Measurements from ENCODE around the gene ANO1. TPM values are rescaled to one million over a fixed set of nuclear protein-coding genes. Genes with fewer than 3 reads are reported as not detected.

ANO1 gene
- total and polyA plus RNA-seq, 2 of the 8 experiments (the other 6 are each of a cell fraction or from before 2014, with no cell fraction given): 4.7 to 5.0 TPM

- Histone ChIP-seq H3K27me3 (replicated peaks in 1 of 4; ENCODE audit: control insufficient read depth in 3 of 4, extremely low read depth in 1 of 4, insufficient read depth in 3 of 4, low read length in 3 of 4) (no peaks in the 10 kb centered on the region; a peak in 1 of 7 replicates), H3K23ac (ENCODE audit: insufficient read length) (no peak overlapping the region), H3K14ac (ENCODE audit: insufficient read length) (no peak overlapping the region), H2AK5ac (ENCODE audit: low read depth, low read length) (no peak overlapping the region), H3K23me2 (ENCODE audit: low read depth, low read length) (no peaks in the 10 kb centered on the region), H4K5ac (ENCODE audit: insufficient read length, low read depth, low read length) (no peak overlapping the region), H2BK20ac (ENCODE audit: low read length) (no peak overlapping the region), H3K18ac (ENCODE audit: extremely low read depth, low read length) (no peak overlapping the region), H3K4me1 (replicated peaks in 1 of 4; ENCODE audit: control insufficient read depth in 3 of 4, insufficient read depth in 4 of 4, low read length in 3 of 4) (peaks cover 0 to 2% (median 0%) of the 10 kb centered on the region in 4 experiments; a peak in 2 of 7 replicates), H4K91ac (replicated peaks; ENCODE audit: insufficient read length, low read length) (no peak overlapping the region), H2BK15ac (ENCODE audit: low read length) (no peak overlapping the region), H3K27ac (ENCODE audit: low read depth, low read length) (no peak overlapping the region), H3K4me3 (ENCODE audit: extremely low read depth in 1 of 4, insufficient read depth in 2 of 4, low read depth in 3 of 4, low read length in 4 of 4) (no peak overlapping the region), H3K9ac (replicated peaks in 1 of 4; ENCODE audit: extremely low read depth in 1 of 4, low read depth in 3 of 4, low read length in 3 of 4) (no peak overlapping the region), H3K4me2 (ENCODE audit: insufficient read depth in 1 of 2, low read depth in 2 of 2, low read length in 2 of 2) (no peak overlapping the region), H3K79me1 (ENCODE audit: low read depth, low read length) (no peaks in the 10 kb centered on the region), H2AFZ (ENCODE audit: low read length) (no peak overlapping the region), H2BK12ac (ENCODE audit: low read depth, low read length) (no peak overlapping the region), H4K20me1 (replicated peaks in 1 of 2; ENCODE audit: control insufficient read depth in 1 of 2, insufficient read depth in 2 of 2, low read length in 2 of 2) (no peaks in the 10 kb centered on the region), H3K36me3 (ENCODE audit: control insufficient read depth in 2 of 4, insufficient read depth in 4 of 4, low read length in 3 of 4) (no peaks in the 10 kb centered on the region), H3K79me2 (ENCODE audit: control insufficient read depth in 1 of 2, insufficient read depth in 2 of 2, low read length in 2 of 2) (no peaks in the 10 kb centered on the region), H3K56ac (replicated peaks; ENCODE audit: insufficient read length, low read depth, low read length) (no peak overlapping the region), H2BK120ac (replicated peaks; ENCODE audit: low read depth, low read length) (no peak overlapping the region), H2BK5ac (ENCODE audit: low read depth, low read length) (no peak overlapping the region), H3K4ac (replicated peaks; ENCODE audit: insufficient read length, low read depth, low read length) (no peak overlapping the region), H4K8ac (ENCODE audit: extremely low read depth, insufficient read depth, low read length) (no peak overlapping the region), H3K9me3 (ENCODE audit: insufficient read depth in 2 of 2, low read depth in 1 of 2, low read length in 1 of 2) (no peaks in the 10 kb centered on the region)
- 80% methylated on average over 6 of the region's 6 CpGs; no CpG with 5 or more reads in 1 of the 2 experiments for WGBS, 2 experiments (ENCODE audit: extremely low coverage in 1 of 2, insufficient coverage in 1 of 2, insufficient read length in 1 of 2, insufficient replicate concordance in 2 of 2, low coverage in 1 of 2, low lambda C conversion rate in 2 of 2, missing lambda C conversion rate in 1 of 2)
- ChIA-PET CTCF (ENCODE audit: partially characterized antibody) (interaction anchor here (1.0 to 10.5 kb wide), 5 partner anchors 9 to 85 kb away, joined by 3 to 78 read pairs (median 5); no protein-coding TSS in a partner anchor), POLR2A (ENCODE audit: partially characterized antibody) (no interaction called here)
- FAIRE-seq: no peak
- TF ChIP-seq EGR1 (IDR thresholded peaks at IDR 0.05; ENCODE audit: borderline replicate concordance, low read depth, low read length): no peak
- no peak for TF ChIP-seq CBX5 (IDR thresholded peaks at IDR 0.05; ENCODE audit: low read depth, low read length)
- no peak for TF ChIP-seq TCF12 (IDR thresholded peaks at IDR 0.05; ENCODE audit: low read depth, low read length)
- TF ChIP-seq JUND (IDR thresholded peaks at IDR 0.05; ENCODE audit: low read length): no peak
- no peak for TF ChIP-seq TAF7 (optimal IDR thresholded peaks at IDR 0.05; ENCODE audit: borderline replicate concordance, low read depth, low read length)
- no peak for TF ChIP-seq HDAC2 (IDR thresholded peaks at IDR 0.05; ENCODE audit: borderline replicate concordance in 1 of 2, low read depth in 2 of 2, low read length in 2 of 2)
- TF ChIP-seq SUZ12 (IDR thresholded peaks at IDR 0.05; ENCODE audit: low read length): no peak
- no peak for TF ChIP-seq JUN (IDR thresholded peaks at IDR 0.05; ENCODE audit: low read depth, low read length)
- TF ChIP-seq CBX8 (IDR thresholded peaks at IDR 0.05; ENCODE audit: borderline replicate concordance, low read depth, low read length): no peak
- TF ChIP-seq KDM5A (IDR thresholded peaks at IDR 0.05; ENCODE audit: low read length): no peak
- TF ChIP-seq SIN3A (conservative IDR thresholded peaks at IDR 0.05 in 1 of 2, IDR thresholded peaks at IDR 0.05 in 1 of 2; ENCODE audit: low read depth in 1 of 2, low read length in 2 of 2): no peak
- TF ChIP-seq GABPA (IDR thresholded peaks at IDR 0.05; ENCODE audit: borderline replicate concordance, insufficient read depth, low read length): no peak
- DNase-seq (ENCODE audit: low read depth in 1 of 2, low spot score in 2 of 2): no peak
These were observed 90.3 kb downstream of the ANO1 start for GRCh38 chr11:70168405-70168754.
